ENCODE results near the gene SCYL3. TPM values are rescaled to one million over a fixed set of nuclear protein-coding genes. Genes with fewer than 3 reads are reported as not detected.

SCYL3 gene
- total RNA-seq, 2 experiments from 2014 or later, result 3.5 to 3.6 TPM

GRCh38 chr1:169900571-169900970, 6.9 kb upstream of the SCYL3 start:
- H3K36me3 Mint-ChIP-seq (ENCODE audit: low read depth), result no peaks in the 10 kb centered on the region
- no peaks in the 10 kb centered on the region for H3K27me3 Mint-ChIP-seq
- peaks cover 12% of the 10 kb centered on the region for H3K4me1 ChIP-seq (ENCODE audit: insufficient read depth, low read length)
- CTCF ChIA-PET, result no interaction called here
- no peak overlapping the region for H3K27ac ChIP-seq (ENCODE audit: low read depth in 1 of 2, low read length in 2 of 2)
- H3K36me3 ChIP-seq (ENCODE audit: insufficient read depth, low read length), result no peaks in the 10 kb centered on the region
- no peak overlapping the region for H3K27ac Mint-ChIP-seq
- H3K4me1 Mint-ChIP-seq (ENCODE audit: low read depth), result peaks cover 33% of the 10 kb centered on the region
- no peaks in the 10 kb centered on the region for H3K9me3 Mint-ChIP-seq
- ATAC-seq (ENCODE audit: poor library complexity), result no peak
- TF ChIP-seq CTCF (IDR thresholded peaks at IDR 0.05), result no peak
- H3K4me3 Mint-ChIP-seq, result no peak overlapping the region
- H3K27me3 ChIP-seq (ENCODE audit: control insufficient read depth in 1 of 2, insufficient read depth in 2 of 2, low read length in 2 of 2), result no peaks in the 10 kb centered on the region
- intact Hi-C loops (cut with DNase I, micrococcal nuclease), result no loop called here
- no peaks in the 10 kb centered on the region for H3K9me3 ChIP-seq (ENCODE audit: control insufficient read depth in 1 of 2, insufficient read depth in 1 of 2, low read length in 2 of 2)
- POLR2A ChIA-PET, result no interaction called here
- no peak overlapping the region for H3K4me3 ChIP-seq (ENCODE audit: low read length)
- DNase-seq, result no peak

- ATAC-seq (ENCODE audit: poor library complexity), result no peak
- POLR2A ChIA-PET, result no interaction called here
- Histone ChIP-seq H3K27ac (ENCODE audit: low read depth in 1 of 2, low read length in 2 of 2) (no peak overlapping the region), H3K4me3 (ENCODE audit: low read length) (no peak overlapping the region), H3K36me3 (ENCODE audit: insufficient read depth, low read length) (no peaks in the 10 kb centered on the region), H3K4me1 (ENCODE audit: insufficient read depth, low read length) (peaks cover 12% of the 10 kb centered on the region), H3K9me3 (ENCODE audit: control insufficient read depth in 1 of 2, insufficient read depth in 1 of 2, low read length in 2 of 2) (no peaks in the 10 kb centered on the region), H3K27me3 (ENCODE audit: control insufficient read depth in 1 of 2, insufficient read depth in 2 of 2, low read length in 2 of 2) (no peaks in the 10 kb centered on the region)
- H3K27ac Mint-ChIP-seq, result no peak overlapping the region
- H3K4me1 Mint-ChIP-seq (ENCODE audit: low read depth), result peaks cover 33% of the 10 kb centered on the region
- H3K4me3 Mint-ChIP-seq, result no peak overlapping the region
- TF ChIP-seq CTCF (IDR thresholded peaks at IDR 0.05), result no peak
- CTCF ChIA-PET, result no interaction called here
- intact Hi-C loops (cut with DNase I, micrococcal nuclease), result loop anchor here in 1 of 2 experiments (10.0 kb wide), 5 partner anchors 315 to 1965 kb away; partner anchors contain the start of genes DCAF6, F5, FMO4 and METTL13
- DNase-seq, result no peak
- H3K27me3 Mint-ChIP-seq, result no peaks in the 10 kb centered on the region
- H3K9me3 Mint-ChIP-seq, result no peaks in the 10 kb centered on the region
- no peaks in the 10 kb centered on the region for H3K36me3 Mint-ChIP-seq (ENCODE audit: low read depth)
Measured at GRCh38 chr1:169899519-169900217, 6.0 kb upstream of the SCYL3 start.

- H3K4me1 Mint-ChIP-seq (ENCODE audit: low read depth), result peaks cover 32% of the 10 kb centered on the region
- no peak overlapping the region for H3K4me3 ChIP-seq (ENCODE audit: low read length)
- H3K9me3 ChIP-seq (ENCODE audit: control insufficient read depth in 1 of 2, insufficient read depth in 1 of 2, low read length in 2 of 2), result no peaks in the 10 kb centered on the region
- peak overlapping the region; percentile 28 for H3K27ac Mint-ChIP-seq
- H3K36me3 ChIP-seq (ENCODE audit: insufficient read depth, low read length), result no peaks in the 10 kb centered on the region
- H3K4me3 Mint-ChIP-seq, result peak overlapping the region; percentile 48
- H3K4me1 ChIP-seq (ENCODE audit: insufficient read depth, low read length), result peaks cover 16% of the 10 kb centered on the region
- CTCF ChIA-PET, result no interaction called here
- H3K9me3 Mint-ChIP-seq, result no peaks in the 10 kb centered on the region
- no peak for TF ChIP-seq CTCF (IDR thresholded peaks at IDR 0.05)
- no peak overlapping the region for H3K27ac ChIP-seq (ENCODE audit: low read depth in 1 of 2, low read length in 2 of 2)
- intact Hi-C loops (cut with DNase I, micrococcal nuclease), result loop anchor here in 1 of 2 experiments (2.0 to 10.0 kb wide), 6 partner anchors 101 to 1961 kb away; partner anchors contain the start of genes DCAF6, F5, FMO4 and METTL13
- no peaks in the 10 kb centered on the region for H3K27me3 Mint-ChIP-seq
- ATAC-seq (ENCODE audit: poor library complexity) (no peak), DNase-seq (peak in 2 of 14 experiments; percentile 14 to 32)
- POLR2A ChIA-PET, result no interaction called here
- H3K27me3 ChIP-seq (ENCODE audit: control insufficient read depth in 1 of 2, insufficient read depth in 2 of 2, low read length in 2 of 2), result no peaks in the 10 kb centered on the region
- H3K36me3 Mint-ChIP-seq (ENCODE audit: low read depth), result peaks cover 12% of the 10 kb centered on the region
Measured at GRCh38 chr1:169896013-169896412, 2.3 kb upstream of the SCYL3 start.
